ENCODE data around the gene NT5M.

DNA sequence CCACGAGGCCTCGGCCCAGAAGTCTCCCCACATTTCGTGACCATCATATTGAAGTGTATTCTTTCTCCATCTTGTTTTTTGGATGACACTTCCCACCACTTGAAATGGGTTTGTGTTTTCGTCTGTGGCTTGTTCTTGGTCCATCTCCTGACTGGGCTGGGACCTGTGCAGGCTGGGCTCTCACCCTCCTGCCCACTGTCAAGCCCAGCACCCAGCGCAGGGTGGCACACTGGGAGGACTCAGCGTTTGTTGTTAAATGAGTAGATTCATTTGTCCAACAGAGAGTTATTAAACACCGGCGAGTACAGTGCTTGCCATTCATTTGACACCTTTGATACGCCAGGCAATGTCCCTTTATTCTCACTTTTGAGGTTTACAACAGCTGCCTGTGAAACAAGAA, 22.6 kb downstream of the NT5M start:
- no peak for TF ChIP-seq POLR2AphosphoS5 (IDR thresholded peaks at IDR 0.05)
- TF ChIP-seq, protein P1, sequence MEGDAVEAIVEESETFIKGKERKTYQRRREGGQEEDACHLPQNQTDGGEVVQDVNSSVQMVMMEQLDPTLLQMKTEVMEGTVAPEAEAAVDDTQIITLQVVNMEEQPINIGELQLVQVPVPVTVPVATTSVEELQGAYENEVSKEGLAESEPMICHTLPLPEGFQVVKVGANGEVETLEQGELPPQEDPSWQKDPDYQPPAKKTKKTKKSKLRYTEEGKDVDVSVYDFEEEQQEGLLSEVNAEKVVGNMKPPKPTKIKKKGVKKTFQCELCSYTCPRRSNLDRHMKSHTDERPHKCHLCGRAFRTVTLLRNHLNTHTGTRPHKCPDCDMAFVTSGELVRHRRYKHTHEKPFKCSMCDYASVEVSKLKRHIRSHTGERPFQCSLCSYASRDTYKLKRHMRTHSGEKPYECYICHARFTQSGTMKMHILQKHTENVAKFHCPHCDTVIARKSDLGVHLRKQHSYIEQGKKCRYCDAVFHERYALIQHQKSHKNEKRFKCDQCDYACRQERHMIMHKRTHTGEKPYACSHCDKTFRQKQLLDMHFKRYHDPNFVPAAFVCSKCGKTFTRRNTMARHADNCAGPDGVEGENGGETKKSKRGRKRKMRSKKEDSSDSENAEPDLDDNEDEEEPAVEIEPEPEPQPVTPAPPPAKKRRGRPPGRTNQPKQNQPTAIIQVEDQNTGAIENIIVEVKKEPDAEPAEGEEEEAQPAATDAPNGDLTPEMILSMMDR (IDR thresholded peaks at IDR 0.05), result no peak
